CD4-positive, alpha-beta T cell treated with Interleukin-15 for 4 hours (primary cell): ENCODE results near the gene TRIM41.

Source experiments
- DNase-seq: peaks from one replicate; pipeline ENCODE4 v3.0.0-alpha.2; 2020; ENCODE audit warnings: low spot score

The TRIM41 gene

GRCh38 chr5:181233088-181233800, 10.2 kb downstream of the TRIM41 start:
- no peak for DNase-seq

- DNase-seq = no peak
These were observed 10.8 kb downstream of the TRIM41 start for GRCh38 chr5:181233801-181234454.

GRCh38 chr5:181234455-181235306, 11.6 kb downstream of the TRIM41 start:
- no peak for DNase-seq

- DNase-seq = no peak
These were observed 12.2 kb downstream of the TRIM41 start for GRCh38 chr5:181235323-181235688.

GRCh38 chr5:181235689-181236366, 12.7 kb downstream of the TRIM41 start:
- DNase-seq = no peak

- no peak for DNase-seq
These were observed 13.4 kb downstream of the TRIM41 start for GRCh38 chr5:181236471-181236870.

- DNase-seq = no peak
These were observed 14.0 kb downstream of the TRIM41 start for GRCh38 chr5:181236954-181237641.

GRCh38 chr5:181237729-181238385, 14.8 kb downstream of the TRIM41 start:
- DNase-seq = no peak

- no peak for DNase-seq
These were observed 16.1 kb downstream of the TRIM41 start for GRCh38 chr5:181239062-181239663.

GRCh38 chr5:181241393-181241975, 18.4 kb downstream of the TRIM41 start:
- peak; percentile 52 for DNase-seq

GRCh38 chr5:181242031-181242451, 19.0 kb downstream of the TRIM41 start:
- DNase-seq = no peak

GRCh38 chr5:181243018-181243563, 20.0 kb downstream of the TRIM41 start:
- no peak for DNase-seq

- DNase-seq = peak; percentile 87
These were observed 20.7 kb downstream of the TRIM41 start, which contains the start of gene RACK1 for GRCh38 chr5:181243564-181244343. Gene RACK1, minus strand, starts transcription at chr5:181243906. Its CDS starts 106 bp downstream, at chr5:181243800.

GRCh38 chr5:181245427-181246275, 22.6 kb downstream of the TRIM41 start:
- DNase-seq = no peak

- peak; percentile 67 for DNase-seq
These were observed 23.4 kb downstream of the TRIM41 start for GRCh38 chr5:181246276-181247049.

- DNase-seq = no peak
These were observed 25.2 kb downstream of the TRIM41 start for GRCh38 chr5:181248277-181248676.

- DNase-seq = no peak
These were observed 32.2 kb downstream of the TRIM41 start for GRCh38 chr5:181255276-181255675.
